NCI-H526 (cell line): ENCODE results near the gene PRKAR1B.
A peak's percentile ranks its signal among the peaks of the same experiment; 100 is the strongest.

Experiments
- DNase-seq, 2 experiments: peaks; one replicate each; lab custom pipeline; 2025; lab: John Stamatoyannopoulos, UW

Gene PRKAR1B

GRCh38 chr7:589781-590575 is 137.1 kb downstream of the PRKAR1B start:
- no peak for DNase-seq

- no peak for DNase-seq
Measured at GRCh38 chr7:587767-588166, 139.3 kb downstream of the PRKAR1B start.

- DNase-seq = no peak
Measured at GRCh38 chr7:586494-586893, 140.6 kb downstream of the PRKAR1B start.

- DNase-seq = no peak
Measured at GRCh38 chr7:585873-586272, 141.2 kb downstream of the PRKAR1B start.

- no peak for DNase-seq
Measured at GRCh38 chr7:585229-585711, 141.8 kb downstream of the PRKAR1B start.

- no peak for DNase-seq
Measured at GRCh38 chr7:584820-585219, 142.3 kb downstream of the PRKAR1B start.

- no peak for DNase-seq
Measured at GRCh38 chr7:584122-584465, 143.0 kb downstream of the PRKAR1B start.

GRCh38 chr7:583410-584121 is 143.5 kb downstream of the PRKAR1B start:
- no peak for DNase-seq

GRCh38 chr7:582931-583330 is 144.2 kb downstream of the PRKAR1B start:
- no peak for DNase-seq

GRCh38 chr7:582081-582835 is 144.8 kb downstream of the PRKAR1B start:
- DNase-seq = peak in 1 of 2 experiments; percentile 25

GRCh38 chr7:578386-578785 is 148.7 kb downstream of the PRKAR1B start:
- no peak for DNase-seq

GRCh38 chr7:577741-578370 is 149.2 kb downstream of the PRKAR1B start:
- no peak for DNase-seq

- no peak for DNase-seq
Measured at GRCh38 chr7:577278-577665, 149.8 kb downstream of the PRKAR1B start.

GRCh38 chr7:576524-577277 is 150.4 kb downstream of the PRKAR1B start:
- DNase-seq = no peak

- no peak for DNase-seq
Measured at GRCh38 chr7:575425-576366, 151.4 kb downstream of the PRKAR1B start.

GRCh38 chr7:574661-575395 is 152.3 kb downstream of the PRKAR1B start:
- DNase-seq = no peak

GRCh38 chr7:573933-574381 is 153.1 kb downstream of the PRKAR1B start:
- DNase-seq = no peak

GRCh38 chr7:573269-573932 is 153.7 kb downstream of the PRKAR1B start:
- DNase-seq = no peak
